GM18511 (cell line): ENCODE data around the gene PKDREJ.
A peak's percentile ranks its signal among the peaks of the same experiment; 100 is the strongest.
"Not testable (repeated sequence)": the region's sequence is repeated elsewhere in the genome, so short reads cannot be mapped to it uniquely, and the experiment has no call there.

Source experiments
- ATAC-seq: cut with Tn5 transposase; IDR thresholded peaks from one replicate; pipeline ENCODE4 v1.9.1; 2021; ENCODE audit warnings: mild to moderate bottlenecking, moderate library complexity; ENCODE audit not compliant: unreplicated experiment

PKDREJ gene

DNA sequence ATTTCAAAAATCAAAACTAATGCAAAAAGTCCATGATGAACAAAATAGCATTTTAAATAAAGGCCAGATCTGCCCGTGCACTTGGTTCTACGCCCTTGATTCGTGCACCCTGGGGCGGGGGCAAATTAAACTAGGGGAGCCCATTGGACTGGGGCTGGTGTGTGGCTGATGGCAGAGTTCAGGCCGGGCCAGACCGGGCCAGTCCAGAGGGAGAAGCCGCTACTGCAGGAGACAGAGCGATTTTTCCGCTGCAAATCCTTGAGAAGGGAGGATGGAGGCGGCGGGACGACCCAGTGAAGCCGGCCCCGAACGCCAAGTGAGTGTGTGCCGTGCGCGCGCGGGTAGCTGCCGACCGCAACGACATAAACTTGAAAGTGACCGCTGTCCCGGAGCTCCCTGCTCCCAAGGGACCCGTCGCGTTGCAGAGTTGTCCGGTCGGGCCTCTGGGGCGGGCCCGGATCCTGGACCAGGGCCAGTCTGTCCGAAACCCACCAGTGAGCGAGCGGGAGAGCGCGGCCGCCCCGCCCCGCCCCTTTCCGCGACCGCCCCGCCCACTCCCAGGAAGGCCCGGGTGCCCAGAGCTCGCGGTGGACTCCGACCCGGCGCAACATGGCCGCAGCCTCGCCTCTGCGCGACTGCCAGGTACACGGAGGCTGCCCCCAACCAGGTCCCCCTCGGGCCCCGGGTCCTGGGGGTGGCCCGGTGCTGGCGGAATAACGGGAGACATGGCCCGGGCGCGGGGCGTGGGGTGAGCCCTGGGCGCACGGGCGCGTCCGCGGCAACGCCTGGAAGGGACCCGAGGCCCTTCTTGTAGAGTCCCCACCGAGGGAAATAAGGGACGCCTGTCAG is 4.5 kb upstream of the PKDREJ start, which contains the start of gene TTC38:
Gene TTC38, plus strand, starts transcription at position 578 of the 849 bp plus-strand sequence. Its CDS starts 32 bp downstream, at position 610.
- peak; percentile 81 for ATAC-seq

DNA sequence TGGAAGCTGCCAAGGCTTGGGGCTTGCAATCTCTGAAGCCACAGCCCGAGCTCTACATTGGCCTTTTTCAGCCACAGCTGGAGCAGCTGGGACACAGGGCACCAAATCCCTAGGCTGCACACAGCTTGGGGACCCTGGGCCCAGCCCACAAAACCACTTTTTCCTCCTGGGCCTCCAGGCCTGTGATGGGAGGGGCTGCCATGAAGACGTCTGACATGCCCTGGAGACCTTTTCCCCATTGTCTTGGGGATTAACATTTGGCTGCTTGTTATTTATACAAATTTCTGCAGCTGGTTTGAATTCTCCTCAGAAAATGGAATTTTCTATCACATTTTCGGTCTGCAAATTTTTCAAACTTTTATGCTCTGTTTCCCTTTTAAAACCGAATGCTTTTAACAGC is 2.5 kb upstream of the PKDREJ start:
- not testable (repeated sequence) for ATAC-seq

DNA sequence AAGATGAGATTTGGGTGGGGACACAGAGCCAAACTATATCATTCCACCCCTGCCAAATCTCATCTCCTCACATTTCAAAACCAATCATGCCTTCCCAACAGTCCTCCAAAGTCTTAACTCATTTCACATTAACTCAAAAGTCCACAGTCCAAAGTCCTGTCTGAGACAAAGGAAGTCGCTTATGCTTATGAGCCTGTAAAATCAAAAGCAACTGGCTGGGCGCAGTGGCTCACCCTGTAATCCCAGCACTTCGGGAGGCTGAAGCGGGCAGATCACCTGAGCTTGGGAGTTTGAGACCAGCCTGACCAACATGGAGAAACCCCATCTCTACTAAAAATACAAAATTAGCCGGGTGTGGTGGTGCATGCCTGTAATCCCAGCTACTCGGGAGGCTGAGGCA is 1.4 kb upstream of the PKDREJ start:
- not testable (repeated sequence) for ATAC-seq

DNA sequence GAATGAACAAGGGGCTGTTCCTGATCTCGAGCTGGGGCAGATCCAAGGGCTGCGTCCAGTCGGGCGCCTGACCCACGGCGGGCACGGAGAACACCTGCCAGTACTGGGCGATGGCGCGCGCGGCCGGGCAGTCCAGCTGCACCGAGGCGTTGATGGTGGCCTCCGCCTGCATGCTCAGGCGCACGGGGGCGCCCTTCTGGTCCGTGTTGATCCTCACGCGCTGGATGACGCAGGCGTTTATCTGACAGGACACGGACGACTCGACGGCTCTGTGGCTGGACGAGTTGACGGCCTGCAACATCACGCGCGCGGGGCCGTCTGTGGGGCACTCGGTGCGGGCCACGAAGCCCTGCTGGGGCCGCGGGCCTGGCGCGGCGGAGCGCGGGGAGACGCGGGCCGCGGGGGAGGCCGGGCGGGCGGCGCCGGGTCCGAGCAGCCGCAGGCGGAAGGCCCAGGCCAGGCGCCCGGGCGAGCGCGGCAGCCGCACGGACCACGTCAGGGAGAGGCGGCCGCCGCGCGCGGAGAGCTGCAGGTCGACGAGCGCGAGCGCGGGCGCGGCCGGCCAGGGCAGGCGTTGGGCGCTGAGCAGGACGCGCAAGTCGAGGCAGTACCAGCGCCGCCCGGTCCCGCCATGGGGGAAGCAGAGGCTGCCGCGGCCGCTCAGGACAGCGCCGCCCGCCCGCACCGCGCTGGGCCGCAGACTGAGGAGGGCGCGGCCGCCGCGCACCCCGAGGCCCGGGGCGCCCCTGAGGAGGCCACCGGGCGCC is 511 bp downstream of the PKDREJ start:
- ATAC-seq: no peak

DNA sequence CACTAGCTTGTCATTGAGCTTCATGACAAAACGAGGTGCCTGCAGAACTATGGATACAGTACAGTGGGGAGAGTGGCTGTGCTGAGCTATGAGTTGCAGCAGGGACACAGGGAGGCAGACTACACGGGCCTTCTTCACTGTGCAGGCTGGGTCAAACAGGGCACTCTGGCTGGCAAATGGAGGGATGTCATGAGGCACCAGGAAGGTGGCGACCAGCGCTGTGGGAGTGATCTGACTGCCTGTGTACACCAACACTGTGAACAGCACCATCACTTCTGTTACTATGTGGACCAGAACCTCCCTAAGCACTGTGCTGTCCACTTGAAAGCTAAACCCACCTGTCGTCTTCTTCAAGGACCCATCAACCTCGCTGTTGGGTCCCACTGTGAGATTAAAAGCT is 3.1 kb downstream of the PKDREJ start:
- ATAC-seq: no peak

DNA sequence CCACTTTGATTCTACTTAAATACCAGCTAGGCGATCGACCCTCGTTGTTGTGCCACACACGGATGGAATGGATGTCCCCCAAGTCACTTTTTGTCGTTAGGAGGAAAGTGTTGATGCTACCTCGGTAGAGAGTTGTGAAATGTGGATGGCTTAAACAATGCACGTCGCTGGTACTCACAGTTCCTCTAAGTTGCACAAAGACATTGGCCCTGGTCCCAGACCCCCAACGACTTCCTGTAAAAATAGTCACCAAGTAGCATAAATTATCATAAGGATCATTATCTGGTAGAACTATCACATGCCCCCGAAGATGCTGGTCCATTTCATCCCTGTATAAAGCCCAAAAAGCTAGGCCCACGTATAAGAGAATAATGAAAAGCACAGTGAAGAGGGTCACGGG is 3.8 kb downstream of the PKDREJ start:
- ATAC-seq: no peak

DNA sequence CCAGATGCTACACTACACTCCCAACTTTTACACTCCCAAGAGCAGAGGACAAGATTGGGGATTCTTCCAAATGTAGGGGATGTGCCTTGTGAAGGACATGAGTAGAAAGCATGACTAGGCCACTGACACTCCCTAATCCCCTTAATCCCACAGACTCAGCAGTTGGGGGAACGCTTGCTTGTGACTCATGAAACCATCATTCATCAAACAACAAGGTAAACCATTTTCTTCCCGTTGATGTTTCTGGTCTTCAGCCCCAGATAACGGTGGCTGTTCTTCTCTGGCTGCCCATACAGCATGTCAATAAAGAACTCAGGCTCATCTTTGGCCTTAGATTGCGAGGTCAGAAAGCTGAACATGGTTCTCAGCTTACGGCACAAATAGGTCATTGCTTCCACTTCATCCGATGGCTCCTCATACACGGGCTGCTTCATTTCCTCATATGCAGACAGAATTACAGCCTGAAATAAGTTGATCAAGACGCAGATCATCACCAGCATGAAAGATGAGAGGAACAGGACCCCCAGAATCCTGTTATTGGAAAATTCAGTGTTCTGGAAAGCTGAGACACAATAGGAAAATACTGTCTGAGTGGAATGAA is 6.7 kb downstream of the PKDREJ start:
- ATAC-seq: no peak

DNA sequence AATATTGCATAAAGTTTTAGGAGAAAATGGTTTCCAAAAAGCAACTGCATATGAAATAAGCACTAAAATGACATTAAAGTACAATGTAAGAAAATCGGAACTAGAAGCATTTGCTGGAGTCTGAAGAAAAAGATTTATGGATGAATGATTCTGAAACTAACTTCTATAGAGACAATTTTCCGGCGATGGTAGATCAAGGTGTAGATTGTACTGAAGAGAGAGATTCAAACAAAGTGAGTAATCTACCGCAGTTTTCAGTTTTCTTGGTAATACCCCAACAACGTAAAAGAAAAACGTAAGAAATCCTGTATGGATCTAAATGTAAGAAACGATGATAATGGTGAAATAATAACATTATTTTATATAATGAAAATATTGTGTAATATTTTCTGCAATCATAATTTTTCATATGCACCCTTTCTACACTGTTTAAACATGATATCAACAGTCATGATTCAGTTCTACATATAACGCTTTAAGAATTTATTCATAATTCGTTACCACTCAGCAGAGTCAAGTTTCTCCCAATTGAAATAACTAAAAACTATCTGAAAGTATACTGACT is 11.2 kb downstream of the PKDREJ start:
- ATAC-seq: no peak

DNA sequence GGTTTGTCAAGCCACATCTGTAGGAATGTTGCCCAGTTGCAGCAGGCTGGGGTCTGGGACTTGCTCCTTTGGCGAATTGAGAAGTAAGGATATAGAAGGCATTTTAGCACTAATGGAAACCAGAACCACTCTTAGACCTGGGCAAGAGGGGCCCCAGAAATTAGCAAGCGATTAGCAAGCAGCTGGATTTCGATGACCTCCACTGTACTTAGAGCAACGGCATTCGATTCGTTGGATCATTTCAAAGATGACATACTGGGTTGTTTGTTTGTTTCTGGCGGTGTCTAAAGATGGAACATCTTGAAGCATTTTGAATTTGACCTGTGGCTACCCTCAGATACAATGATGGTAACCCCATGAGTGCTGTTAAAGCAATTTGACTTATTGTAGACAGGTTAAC is 11.9 kb downstream of the PKDREJ start:
- no peak for ATAC-seq

DNA sequence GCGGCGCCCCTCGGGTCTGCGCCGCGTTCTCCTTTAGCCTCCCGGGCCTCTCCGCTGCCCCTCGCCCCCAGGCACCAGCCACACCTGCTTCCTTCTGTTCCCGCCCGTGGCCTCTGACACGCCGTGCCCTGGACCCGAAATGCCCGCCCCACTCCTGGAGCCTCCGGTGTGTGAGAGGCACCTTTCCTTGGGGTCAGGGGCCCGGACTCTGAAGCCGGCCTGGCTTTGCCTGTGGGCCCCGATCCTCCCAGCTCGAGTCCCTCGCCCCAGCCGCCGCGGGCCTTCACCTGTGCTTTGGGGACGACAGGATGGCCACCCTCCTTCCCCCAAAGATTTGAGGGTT is 12.4 kb downstream of the PKDREJ start:
- ATAC-seq: peak; percentile 20

DNA sequence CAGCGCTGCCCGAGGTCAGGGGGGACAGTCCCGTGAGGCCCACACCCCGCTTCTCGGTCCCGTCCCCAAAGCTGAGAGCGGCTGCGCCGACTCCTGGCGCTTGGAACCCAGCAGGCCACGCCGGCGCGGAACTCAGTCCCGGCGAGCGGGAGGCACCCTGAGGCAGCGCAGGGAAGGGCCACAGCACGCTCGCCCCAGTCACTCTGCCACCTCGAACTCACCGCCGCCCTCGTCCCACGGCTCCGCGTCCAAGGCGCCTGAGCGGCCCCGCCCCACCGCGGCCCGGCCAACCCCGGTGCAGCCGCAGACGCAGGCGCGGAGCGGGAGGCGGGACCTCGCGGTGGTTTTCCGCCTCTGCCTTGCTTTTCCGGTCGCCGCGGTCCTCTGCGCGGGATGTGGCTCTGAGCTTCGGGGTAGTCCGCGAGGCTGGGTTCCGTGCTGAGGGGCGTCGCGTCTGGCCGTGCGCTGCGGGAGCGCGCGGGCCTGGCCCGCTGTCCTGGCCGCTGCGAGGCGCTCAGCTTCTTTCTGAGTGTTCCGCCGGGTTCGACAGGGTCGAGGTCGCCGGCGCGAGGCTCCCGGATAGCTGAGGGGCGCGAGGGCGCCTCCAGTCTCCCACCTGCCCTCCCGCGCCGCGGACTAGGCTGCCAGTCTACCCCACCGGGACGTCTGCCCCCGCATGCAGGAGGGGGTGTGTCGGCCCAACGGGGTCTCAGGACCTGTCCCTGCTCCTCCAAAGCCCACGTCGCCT is 12.9 kb downstream of the PKDREJ start, which contains the start of gene CDPF1:
Gene CDPF1, minus strand, starts transcription at position 259 of the 748 bp plus-strand sequence. CDS start 2,009 bp downstream, outside the sequence.
- ATAC-seq: peak; percentile 88

DNA sequence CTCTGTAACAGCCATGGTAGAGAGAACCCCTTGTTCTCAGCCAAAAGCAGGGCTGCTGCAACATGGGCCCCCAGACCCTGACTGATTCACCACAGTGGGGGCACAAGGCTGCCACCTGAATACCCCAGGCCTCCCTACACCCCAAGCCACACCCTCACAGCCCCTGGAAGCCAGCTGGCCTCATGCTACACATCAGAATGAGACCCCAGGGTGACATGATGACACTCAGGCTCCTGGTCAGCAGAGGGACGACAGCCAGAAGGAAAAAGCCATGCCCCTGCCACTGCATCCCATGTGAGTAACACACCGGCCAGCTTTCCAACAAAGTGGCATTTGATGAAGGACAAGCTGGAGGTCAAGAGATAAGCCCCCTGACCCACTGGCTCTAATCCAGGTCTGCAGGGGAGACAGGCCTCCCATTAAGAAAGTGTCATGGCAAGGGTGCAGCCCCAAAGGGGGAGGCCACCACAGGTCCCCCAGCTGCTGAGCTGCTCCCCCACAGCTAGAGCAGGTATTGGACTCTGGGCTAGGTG is 15.6 kb downstream of the PKDREJ start:
- ATAC-seq: no peak

DNA sequence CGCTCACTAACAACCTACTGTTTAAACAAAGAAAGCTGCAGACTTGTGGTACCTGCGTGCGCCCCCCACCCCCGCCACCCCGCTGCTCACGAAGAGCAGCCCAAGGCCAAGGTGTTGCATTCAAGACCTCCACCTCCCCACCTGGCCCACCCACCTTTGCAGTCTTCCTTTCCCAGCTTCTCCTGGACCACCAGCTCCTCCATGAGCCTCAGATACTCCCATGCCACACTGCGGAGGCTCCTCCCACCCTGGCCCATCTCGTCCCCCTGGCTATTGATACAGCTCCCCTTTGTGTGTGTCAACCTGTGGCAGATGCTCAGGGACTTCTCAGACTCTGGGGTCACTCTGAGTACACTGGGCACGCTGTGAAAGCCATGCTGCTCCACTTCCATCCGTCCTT is 17.0 kb downstream of the PKDREJ start:
- no peak for ATAC-seq

DNA sequence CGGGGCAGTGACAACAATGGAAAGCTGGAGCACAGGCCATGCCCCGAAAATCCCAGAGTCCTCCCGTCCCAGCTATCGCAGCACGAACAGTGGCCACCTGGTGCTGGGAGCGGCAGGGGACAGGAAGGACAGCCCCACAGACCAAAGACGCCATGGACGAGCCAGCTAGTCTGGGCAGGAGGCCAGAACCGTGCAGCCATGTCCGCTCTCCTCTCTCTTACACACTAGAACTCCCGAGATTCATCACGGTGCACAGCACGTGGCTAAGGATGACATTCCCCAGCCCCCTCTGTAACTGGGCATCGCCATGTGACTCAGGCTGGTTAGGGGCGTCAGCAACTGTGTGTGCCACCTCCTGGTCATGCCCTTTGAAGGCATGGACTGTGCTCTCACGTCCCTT is 17.6 kb downstream of the PKDREJ start:
- no peak for ATAC-seq

DNA sequence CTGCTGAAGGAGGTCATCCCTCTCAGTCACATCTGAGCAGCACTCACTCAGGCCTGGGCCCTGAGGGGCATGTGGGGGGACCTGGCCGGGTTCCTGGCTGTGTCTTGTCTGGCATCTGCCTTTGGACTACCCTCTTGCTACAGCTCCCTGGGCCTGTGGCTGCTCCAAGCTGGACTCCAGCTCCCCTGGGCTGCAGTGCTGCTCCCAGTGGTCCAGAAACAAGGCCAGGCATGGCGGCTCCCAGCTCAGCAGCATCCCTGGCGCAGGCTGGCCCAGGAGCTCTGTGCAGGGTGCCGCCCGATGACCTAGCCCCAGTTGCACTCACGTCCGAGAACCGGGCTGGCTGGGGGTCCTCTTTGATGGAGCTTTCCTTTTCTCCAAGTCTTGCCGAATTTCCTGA is 18.4 kb downstream of the PKDREJ start:
- ATAC-seq: no peak

DNA sequence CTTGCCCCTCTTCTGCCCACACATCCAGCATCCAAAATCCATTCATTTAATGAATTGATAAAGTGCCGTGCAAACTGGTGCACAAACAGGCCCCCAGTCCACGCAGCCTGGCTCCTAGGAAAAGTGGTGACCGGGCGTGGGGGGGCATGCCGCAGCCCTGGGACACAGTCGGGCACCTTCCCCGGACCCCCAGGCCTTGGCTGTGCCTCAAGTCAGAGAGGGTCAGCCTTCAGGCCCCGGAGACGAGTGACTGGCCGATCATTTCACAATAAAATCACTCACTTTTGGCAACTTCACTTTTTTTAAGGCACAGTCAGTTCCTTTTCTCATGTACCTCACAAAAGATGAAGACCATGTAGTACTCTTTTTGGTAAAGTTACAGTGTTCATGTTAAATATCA is 21.1 kb downstream of the PKDREJ start:
- ATAC-seq: no peak

DNA sequence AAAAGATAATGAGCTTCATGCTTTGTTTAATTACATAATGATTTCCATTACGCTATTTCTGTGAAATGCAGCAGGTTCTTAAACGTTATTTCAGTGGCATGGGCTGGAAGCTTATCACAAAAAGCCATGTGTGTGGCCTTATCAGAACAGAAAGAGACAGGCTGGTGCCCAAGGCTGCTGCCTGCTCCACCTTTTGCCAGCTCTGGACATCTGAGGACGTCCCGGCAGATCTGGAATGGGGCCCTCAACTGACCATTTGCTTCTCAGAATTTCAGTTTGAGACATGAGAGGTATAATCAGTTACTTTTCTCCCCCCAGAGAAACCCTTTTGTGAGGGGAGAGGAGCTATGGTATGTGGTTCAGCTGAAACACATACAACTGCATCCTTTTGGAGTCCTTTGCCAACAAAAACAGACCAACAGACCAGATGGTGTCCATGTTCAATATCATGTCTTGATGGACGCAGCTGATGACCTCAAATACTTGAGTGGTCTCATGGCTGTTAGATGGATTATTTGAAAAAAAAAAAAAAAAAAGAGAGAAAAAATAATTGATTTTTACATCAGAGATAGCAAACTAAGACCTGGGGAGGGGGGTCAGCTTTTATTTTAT is 21.6 kb downstream of the PKDREJ start:
- no peak for ATAC-seq

DNA sequence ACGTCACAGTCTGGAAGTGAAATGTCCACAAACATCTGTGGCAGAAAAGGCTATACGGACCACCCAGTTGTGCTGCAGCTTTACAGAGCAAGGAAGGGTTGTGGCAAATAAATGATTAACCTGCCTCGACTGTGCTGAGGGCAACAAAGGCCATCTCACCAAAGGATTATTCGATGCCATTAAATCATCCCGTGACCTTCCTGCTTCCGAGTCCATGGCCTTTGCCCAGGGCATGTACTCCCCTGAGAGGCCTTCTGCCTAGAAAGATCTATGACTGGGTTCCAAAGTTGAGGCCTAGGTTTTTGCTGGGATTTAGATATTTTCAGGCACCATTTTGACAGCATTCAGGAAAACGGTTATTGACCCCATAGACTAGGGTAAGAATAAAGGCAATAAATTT is 22.2 kb downstream of the PKDREJ start:
- ATAC-seq: no peak

DNA sequence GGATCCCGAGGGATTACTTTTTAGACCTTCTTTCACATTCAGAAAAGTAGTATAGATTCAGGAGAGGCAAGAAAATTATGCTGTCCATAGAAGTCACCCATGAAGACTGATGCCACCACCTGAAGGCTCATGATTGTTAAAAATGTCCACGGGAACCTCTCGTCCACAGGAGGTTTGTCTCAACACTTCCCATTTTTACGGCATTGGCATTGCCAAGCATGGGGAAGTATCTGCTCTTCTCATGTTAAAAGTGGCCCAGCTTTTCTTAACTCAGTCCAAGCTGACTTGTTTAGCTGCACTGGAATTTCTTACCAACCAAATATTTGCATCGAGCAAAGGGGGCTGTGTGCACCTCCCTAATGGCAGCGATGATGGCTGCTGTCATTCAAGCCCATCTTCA is 22.6 kb downstream of the PKDREJ start:
- no peak for ATAC-seq

DNA sequence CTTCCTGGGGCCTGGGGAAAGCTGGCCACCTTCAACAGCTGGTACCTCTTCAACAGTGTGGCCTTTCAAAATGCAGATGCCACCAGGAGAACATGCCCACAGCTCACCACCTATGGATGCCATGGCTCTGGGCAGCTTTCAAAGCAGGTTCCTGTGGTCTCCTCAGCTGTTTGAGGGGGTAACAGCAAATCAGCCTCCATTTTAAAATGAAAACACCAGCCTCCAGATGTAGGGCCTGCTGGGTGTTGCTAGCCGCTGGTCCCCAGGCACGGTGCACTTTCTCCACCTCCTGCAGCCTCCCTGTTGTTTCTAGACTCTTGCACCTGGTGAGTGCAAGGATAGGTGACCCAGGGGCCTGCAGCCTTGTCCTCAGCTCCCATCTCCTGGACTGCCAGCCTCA is 23.1 kb downstream of the PKDREJ start:
- no peak for ATAC-seq
